Endothelial cell of umbilical vein (primary cell): Measurements from ENCODE around the gene HMG20A. TPM values are rescaled to one million over a fixed set of nuclear protein-coding genes. Genes with fewer than 3 reads are reported as not detected.

Experiments
- BruUV-seq: library from RNA; stranded (reverse); fragments of 400-500 nt; replicated peaks from 2 replicates; lab custom pipeline; 2021; lab: Mats Ljungman, UMichigan
- CTCF ChIA-PET: fragments of 300-600, 350-600 bp; sonication (Branson Sonifier 250); formaldehyde crosslinking; loops from one replicate; lab custom pipeline; 2021; ENCODE audit warnings: antibody characterized with exemption, inconsistent platforms; lab: Charles Lee
- POLR2A ChIA-PET: fragments of 300-600, 350-600 bp; sonication (Branson Sonifier 250); formaldehyde crosslinking; loops from one replicate; lab custom pipeline; 2021; ENCODE audit warnings: antibody characterized with exemption, inconsistent platforms; lab: Charles Lee
- DNase-seq: peaks from one replicate; pipeline ENCODE4 v3.0.0-alpha.2; 2011; ENCODE audit warnings: low read depth, low spot score
- FAIRE-seq: peaks from 2 replicates; lab custom pipeline; 2011; peaks lifted over from hg19 to GRCh38; lab: Jason Lieb, UNC
- H2AFZ ChIP-seq: 2 replicates; pipeline ENCODE4 v1.6.0; 2012; ENCODE audit warnings: low read depth, low read length, control low read depth, inconsistent platforms
- H3K27ac ChIP-seq: 2 replicates; pipeline ENCODE4 v1.5.1; 2011; ENCODE audit warnings: low read depth, mild to moderate bottlenecking, control low read depth, low read length, moderate library complexity; ENCODE audit not compliant: insufficient read depth
- H3K27me3 ChIP-seq, 2 experiments: 2 replicates each; pipeline versions ENCODE4 v1.6.0 to v1.6.1; 2011; ENCODE audit warnings: low read length in 2 of 2, mixed read lengths in 1 of 2; ENCODE audit not compliant: control insufficient read depth in 2 of 2, insufficient read depth in 2 of 2
- H3K36me3 ChIP-seq, 2 experiments: 2 replicates in 1 of 2; 3 replicates in 1 of 2; pipeline ENCODE4 v1.5.1; 2011; ENCODE audit warnings: low read length in 2 of 2, mild to moderate bottlenecking in 1 of 2, moderate library complexity in 1 of 2; ENCODE audit not compliant: control insufficient read depth in 2 of 2, insufficient read depth in 2 of 2; ENCODE audit errors: extremely low read depth in 1 of 2
- H3K4me1 ChIP-seq: 3 replicates; pipeline ENCODE4 v1.5.1; 2011; ENCODE audit warnings: mild to moderate bottlenecking, low read length; ENCODE audit not compliant: control insufficient read depth, insufficient read depth; ENCODE audit errors: extremely low read depth
- H3K4me2 ChIP-seq: 2 replicates; pipeline ENCODE4 v1.6.1; 2011; ENCODE audit warnings: low read length, control low read depth, mixed read lengths; ENCODE audit not compliant: insufficient read depth
- H3K4me3 ChIP-seq, 3 experiments: fragments of 200-600 bp in 1 of 3; sonication (generic), shearing (Covaris generic) in 1 of 3; replicated peaks in 1 of 3; 2 replicates each; pipeline ENCODE4 v1.5.1; 2011 to 2016; ENCODE audit warnings: control low read depth in 3 of 3, low read length in 3 of 3, mild to moderate bottlenecking in 2 of 3, inconsistent platforms in 1 of 3, low read depth in 1 of 3, moderate library complexity in 1 of 3; ENCODE audit not compliant: insufficient read depth in 1 of 3
- H3K79me2 ChIP-seq: 2 replicates; pipeline ENCODE4 v1.6.0; 2012; ENCODE audit warnings: low read length, inconsistent platforms; ENCODE audit not compliant: control insufficient read depth, insufficient read depth
- H3K9ac ChIP-seq: replicated peaks from 2 replicates; pipeline ENCODE3; 2011; ENCODE audit warnings: low read length, control low read depth; ENCODE audit not compliant: insufficient read depth; ENCODE audit errors: extremely low read depth
- H3K9me1 ChIP-seq: replicated peaks from 3 replicates; pipeline ENCODE4 v1.6.0; 2011; ENCODE audit warnings: mild to moderate bottlenecking, low read length; ENCODE audit not compliant: control insufficient read depth, insufficient read depth; ENCODE audit errors: extremely low read depth
- H3K9me3 ChIP-seq: replicated peaks from 2 replicates; pipeline ENCODE4 v1.5.1; 2012; ENCODE audit warnings: low read length, inconsistent platforms; ENCODE audit not compliant: control insufficient read depth, insufficient read depth
- H4K20me1 ChIP-seq: replicated peaks from 2 replicates; pipeline ENCODE3; 2011; ENCODE audit warnings: mild to moderate bottlenecking, low read length; ENCODE audit not compliant: control insufficient read depth, insufficient read depth; ENCODE audit errors: extremely low read depth
- EZH2 ChIP-seq: IDR thresholded peaks from 2 replicates; pipeline ENCODE4 v1.6.1; 2012; ENCODE audit warnings: borderline replicate concordance, low read depth, mild to moderate bottlenecking, moderate library complexity, low read length, inconsistent platforms; ENCODE audit not compliant: severe bottlenecking
- FOS ChIP-seq: IDR thresholded peaks from 2 replicates; pipeline ENCODE4 v1.6.1; 2011; ENCODE audit warnings: mild to moderate bottlenecking, low read length, moderate library complexity, borderline replicate concordance; ENCODE audit not compliant: insufficient read depth
- GATA2 ChIP-seq: IDR thresholded peaks from 2 replicates; pipeline ENCODE4 v1.7.0; 2011; ENCODE audit warnings: low read depth, mild to moderate bottlenecking, moderate library complexity, mixed read lengths, low read length; ENCODE audit not compliant: insufficient read length, insufficient read depth
- JUN ChIP-seq: IDR thresholded peaks from 2 replicates; pipeline ENCODE4 v1.6.1; 2011; ENCODE audit warnings: borderline replicate concordance, low read depth; ENCODE audit not compliant: insufficient read length, insufficient read depth
- MYC ChIP-seq: IDR thresholded peaks from one replicate; pipeline ENCODE4 v1.6.1; 2011; ENCODE audit warnings: mild to moderate bottlenecking, low read depth, low read length
- POLR2A ChIP-seq: IDR thresholded peaks from 2 replicates; pipeline ENCODE4 v1.6.1; 2012; ENCODE audit warnings: low read depth, mild to moderate bottlenecking, control low read depth, low read length
- POLR2AphosphoS5 ChIP-seq: IDR thresholded peaks from 2 replicates; pipeline ENCODE4 v1.6.1; 2012; ENCODE audit warnings: low read depth, mild to moderate bottlenecking, control low read depth, low read length, moderate library complexity; ENCODE audit not compliant: insufficient read depth
- dilution Hi-C: fragments of 300-500 bp; cut with MboI; formaldehyde crosslinking; loops from one replicate; pipeline ENCODE4 v1.15.0; 2019; ENCODE audit warnings: low sequenced_read_pairs; ENCODE audit not compliant: extremely low pct_ligation_motif_present
- intact Hi-C: fragments of 100-400 bp; cut with micrococcal nuclease; formaldehyde crosslinking; loops from one replicate; pipeline ENCODE4 v1.10.0; 2022
- polyA plus RNA-seq, 4 experiments: library from polyadenylated mRNA; depleted of rRNA in 3 of 4; stranded (reverse) in 3 of 4; unstranded in 1 of 4; fragments of >200 nt; gene quantifications; 2 replicates each; pipeline versions ENCODE4 v1.2.1 to v1.2.3, GENCODE V29; 2011 to 2012; ENCODE audit warnings: missing spikeins in 1 of 4
- total RNA-seq: library from RNA; stranded (reverse); gene quantifications from 2 replicates; pipeline ENCODE4 v1.2.3, GENCODE V29; 2021
- TF ChIP-seq, protein P1 (sequence below), 2 donors: IDR thresholded peaks; 1 replicate in 1 of 2; 2 replicates in 1 of 2; pipeline ENCODE4 v1.5.1; 2011; ENCODE audit warnings: low read length in 2 of 2, mild to moderate bottlenecking in 2 of 2, moderate library complexity in 2 of 2, control low read depth in 1 of 2, inconsistent platforms in 1 of 2, low read depth in 1 of 2; ENCODE audit not compliant: insufficient read depth in 1 of 2; ENCODE audit errors: extremely low read depth in 1 of 2
- TF ChIP-seq, protein P2 (sequence below): IDR thresholded peaks from 2 replicates; pipeline ENCODE4 v1.6.1; 2011; ENCODE audit not compliant: insufficient read depth, insufficient read length

Gene HMG20A
- total and polyA plus RNA-seq, 2 donors (not counting 3 experiments of a cell fraction or from before 2014, with no cell fraction given), result 35.8 to 44.0 TPM

GRCh38 chr15:77496715-77497109, 76.0 kb downstream of the HMG20A start:
- DNase-seq, result peak; percentile 82
- Histone ChIP-seq H2AFZ (peak overlapping the region; percentile 87), H3K27ac (peak overlapping the region; percentile 94), H3K27me3 (no peaks in the 10 kb centered on the region), H3K9me3 (no peaks in the 10 kb centered on the region), H3K4me1 (peaks cover 53% of the 10 kb centered on the region), H3K4me2 (peak overlapping the region; percentile 49), H3K9ac (peak overlapping the region; percentile 85), H3K36me3 (no peaks in the 10 kb centered on the region), H3K4me3 (no peak overlapping the region), H3K9me1 (no peaks in the 10 kb centered on the region), H3K79me2 (no peaks in the 10 kb centered on the region), H4K20me1 (no peaks in the 10 kb centered on the region)
- peak; percentile 86 for FAIRE-seq
- ChIA-PET CTCF (interaction anchor here (0.5 to 6.7 kb wide), 47 partner anchors 9 to 523 kb away, joined by 3 to 96 read pairs (median 4); partner anchors contain the start of genes HMG20A and PEAK1), POLR2A (interaction anchor here (0.8 to 1.2 kb wide), 3 partner anchors 12 to 78 kb away, joined by 3 to 4 read pairs (median 3); no protein-coding TSS in a partner anchor)
- TF ChIP-seq, protein P1, sequence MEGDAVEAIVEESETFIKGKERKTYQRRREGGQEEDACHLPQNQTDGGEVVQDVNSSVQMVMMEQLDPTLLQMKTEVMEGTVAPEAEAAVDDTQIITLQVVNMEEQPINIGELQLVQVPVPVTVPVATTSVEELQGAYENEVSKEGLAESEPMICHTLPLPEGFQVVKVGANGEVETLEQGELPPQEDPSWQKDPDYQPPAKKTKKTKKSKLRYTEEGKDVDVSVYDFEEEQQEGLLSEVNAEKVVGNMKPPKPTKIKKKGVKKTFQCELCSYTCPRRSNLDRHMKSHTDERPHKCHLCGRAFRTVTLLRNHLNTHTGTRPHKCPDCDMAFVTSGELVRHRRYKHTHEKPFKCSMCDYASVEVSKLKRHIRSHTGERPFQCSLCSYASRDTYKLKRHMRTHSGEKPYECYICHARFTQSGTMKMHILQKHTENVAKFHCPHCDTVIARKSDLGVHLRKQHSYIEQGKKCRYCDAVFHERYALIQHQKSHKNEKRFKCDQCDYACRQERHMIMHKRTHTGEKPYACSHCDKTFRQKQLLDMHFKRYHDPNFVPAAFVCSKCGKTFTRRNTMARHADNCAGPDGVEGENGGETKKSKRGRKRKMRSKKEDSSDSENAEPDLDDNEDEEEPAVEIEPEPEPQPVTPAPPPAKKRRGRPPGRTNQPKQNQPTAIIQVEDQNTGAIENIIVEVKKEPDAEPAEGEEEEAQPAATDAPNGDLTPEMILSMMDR (IDR thresholded peaks at IDR 0.05; ENCODE audit: extremely low read depth in 1 of 2, insufficient read depth in 1 of 2, low read depth in 1 of 2, low read length in 2 of 2), result peak; percentile 94 to 97
- TF ChIP-seq FOS, result no peak
- dilution Hi-C loops (no loop called here), intact Hi-C loops (loop anchor here (1.0 to 5.0 kb wide), 10 partner anchors 10 to 523 kb away; partner anchors contain the start of genes HMG20A and PEAK1)
- BruUV-seq, result no TSS peak

DNA sequence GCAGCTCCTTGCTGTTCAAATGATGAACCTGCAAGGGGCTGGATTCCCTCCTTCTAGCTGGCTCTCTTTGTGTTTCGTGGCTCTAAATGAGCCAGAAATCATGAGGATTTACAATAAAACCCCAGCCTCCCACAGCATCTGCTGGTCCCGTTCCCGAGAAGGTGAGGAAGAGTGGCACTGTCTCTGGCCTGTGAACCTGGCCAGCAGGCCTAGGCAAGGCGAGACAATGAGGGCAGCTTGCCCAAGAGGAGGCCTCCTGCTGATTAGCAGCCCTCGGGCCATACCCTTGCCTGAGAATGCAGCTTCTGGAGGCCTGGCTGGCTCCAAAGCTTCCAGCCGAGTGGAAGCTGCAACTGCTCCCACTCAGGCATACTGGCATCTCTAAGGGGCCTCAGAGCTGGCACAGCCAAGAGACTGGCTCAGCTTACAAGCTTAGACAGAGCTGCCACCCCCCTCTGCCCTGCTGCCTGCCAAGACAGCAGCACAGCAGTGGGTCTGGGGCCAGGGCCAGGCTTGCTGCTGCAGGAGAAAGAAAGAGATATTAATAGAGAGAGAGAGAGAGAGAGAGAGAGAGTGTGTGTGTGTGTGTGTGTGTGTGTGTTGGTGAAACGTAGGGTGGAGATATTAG, 76.5 kb downstream of the HMG20A start:
- H3K4me3 ChIP-seq, result no peak overlapping the region
- ChIA-PET CTCF (interaction anchor here (0.5 to 6.7 kb wide), 49 partner anchors 10 to 523 kb away, joined by 3 to 96 read pairs (median 4); partner anchors contain the start of genes HMG20A and PEAK1), POLR2A (interaction anchor here (0.8 to 1.2 kb wide), 3 partner anchors 11 to 78 kb away, joined by 3 to 4 read pairs (median 3); no protein-coding TSS in a partner anchor)
- H3K9ac ChIP-seq, result peak overlapping the region; percentile 85
- intact Hi-C loops (loop anchor here (1.0 to 5.0 kb wide), 2 partner anchors 46 to 170 kb away; no protein-coding TSS in a partner anchor), dilution Hi-C loops (no loop called here)
- H3K27ac ChIP-seq, result peak overlapping the region; percentile 94
- FAIRE-seq (no peak), DNase-seq (no peak)
- no TSS peak for BruUV-seq
- H3K4me2 ChIP-seq, result peak overlapping the region; percentile 11
- H3K9me1 ChIP-seq, result no peaks in the 10 kb centered on the region
- H3K36me3 ChIP-seq, result no peaks in the 10 kb centered on the region
- H2AFZ ChIP-seq, result peak overlapping the region; percentile 87
- H3K27me3 ChIP-seq, result no peaks in the 10 kb centered on the region
- peaks cover 53% of the 10 kb centered on the region for H3K4me1 ChIP-seq
- H3K9me3 ChIP-seq, result no peaks in the 10 kb centered on the region
- no peaks in the 10 kb centered on the region for H3K79me2 ChIP-seq
- TF ChIP-seq, protein P2, sequence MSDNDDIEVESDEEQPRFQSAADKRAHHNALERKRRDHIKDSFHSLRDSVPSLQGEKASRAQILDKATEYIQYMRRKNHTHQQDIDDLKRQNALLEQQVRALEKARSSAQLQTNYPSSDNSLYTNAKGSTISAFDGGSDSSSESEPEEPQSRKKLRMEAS, result no peak
- TF ChIP-seq, protein P1 (IDR thresholded peaks at IDR 0.05; ENCODE audit: extremely low read depth in 1 of 2, insufficient read depth in 1 of 2, low read depth in 1 of 2, low read length in 2 of 2), result no peak
- TF ChIP-seq POLR2AphosphoS5, result no peak
- TF ChIP-seq POLR2A, result no peak
- TF ChIP-seq FOS, result no peak
- TF ChIP-seq MYC, result no peak
- TF ChIP-seq JUN, result no peak
- TF ChIP-seq GATA2, result no peak
- TF ChIP-seq EZH2, result no peak
- no peaks in the 10 kb centered on the region for H4K20me1 ChIP-seq
